ENCODE measurements around the gene DMRTB1. TPM values are rescaled to one million over a fixed set of nuclear protein-coding genes. Genes with fewer than 3 reads are reported as not detected.

Gene DMRTB1
- polyA plus RNA-seq, 1 donor, result not detected

- Histone ChIP-seq H3K9me3 (ENCODE audit: control insufficient read depth, low read depth, low read length) (peaks cover 3% of the 10 kb centered on the region), H3K4me3 (ENCODE audit: low read length) (no peak overlapping the region), H3K4me1 (ENCODE audit: control insufficient read depth, insufficient read depth, low read length) (no peaks in the 10 kb centered on the region), H3K27ac (ENCODE audit: low read length) (no peak overlapping the region), H3K27me3 (ENCODE audit: control insufficient read depth, insufficient read depth, low read length) (peaks cover 3% of the 10 kb centered on the region), H3K36me3 (ENCODE audit: control insufficient read depth, insufficient read depth, low read length) (no peaks in the 10 kb centered on the region)
- no peak for DNase-seq
- WGBS (ENCODE audit: insufficient coverage, low lambda C conversion rate), result no CpG with 5 or more reads among the region's 8 CpGs
Observed at GRCh38 chr1:53476579-53476978, 17.4 kb downstream of the DMRTB1 start.

- Histone ChIP-seq H3K9me3 (ENCODE audit: control insufficient read depth, low read depth, low read length) (peaks cover 3% of the 10 kb centered on the region), H3K27ac (ENCODE audit: low read length) (no peak overlapping the region), H3K27me3 (ENCODE audit: control insufficient read depth, insufficient read depth, low read length) (peaks cover 3% of the 10 kb centered on the region), H3K4me3 (ENCODE audit: low read length) (no peak overlapping the region), H3K36me3 (ENCODE audit: control insufficient read depth, insufficient read depth, low read length) (no peaks in the 10 kb centered on the region), H3K4me1 (ENCODE audit: control insufficient read depth, insufficient read depth, low read length) (no peaks in the 10 kb centered on the region)
- 72% methylated on average over 2 of the region's 12 CpGs for WGBS (ENCODE audit: insufficient coverage, low lambda C conversion rate)
- DNase-seq, result no peak
Observed at GRCh38 chr1:53477651-53478501, 18.7 kb downstream of the DMRTB1 start.

DNA sequence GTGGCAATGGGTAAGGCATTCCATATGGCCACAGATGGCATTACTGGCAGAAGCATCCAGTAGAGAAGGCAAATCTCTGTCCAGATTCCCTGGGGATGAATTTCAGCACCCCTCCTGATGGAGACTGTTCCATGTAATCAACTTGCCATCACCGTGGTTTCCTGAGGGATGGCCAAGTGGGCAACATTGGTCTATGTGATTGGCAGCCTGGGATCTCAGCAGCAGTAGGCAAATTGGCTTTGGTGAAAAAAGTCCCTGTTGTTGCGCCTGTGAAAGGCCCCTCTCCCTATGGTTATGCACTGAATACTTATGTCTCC is 19.3 kb downstream of the DMRTB1 start:
- no peaks in the 10 kb centered on the region for H3K4me1 ChIP-seq (ENCODE audit: control insufficient read depth, insufficient read depth, low read length)
- H3K4me3 ChIP-seq (ENCODE audit: low read length), result no peak overlapping the region
- WGBS (ENCODE audit: insufficient coverage, low lambda C conversion rate), result 80% methylated on average over 1 of the region's 2 CpGs
- DNase-seq, result no peak
- H3K36me3 ChIP-seq (ENCODE audit: control insufficient read depth, insufficient read depth, low read length), result no peaks in the 10 kb centered on the region
- peaks cover 3% of the 10 kb centered on the region for H3K9me3 ChIP-seq (ENCODE audit: control insufficient read depth, low read depth, low read length)
- peaks cover 3% of the 10 kb centered on the region for H3K27me3 ChIP-seq (ENCODE audit: control insufficient read depth, insufficient read depth, low read length)
- H3K27ac ChIP-seq (ENCODE audit: low read length), result no peak overlapping the region

DNA sequence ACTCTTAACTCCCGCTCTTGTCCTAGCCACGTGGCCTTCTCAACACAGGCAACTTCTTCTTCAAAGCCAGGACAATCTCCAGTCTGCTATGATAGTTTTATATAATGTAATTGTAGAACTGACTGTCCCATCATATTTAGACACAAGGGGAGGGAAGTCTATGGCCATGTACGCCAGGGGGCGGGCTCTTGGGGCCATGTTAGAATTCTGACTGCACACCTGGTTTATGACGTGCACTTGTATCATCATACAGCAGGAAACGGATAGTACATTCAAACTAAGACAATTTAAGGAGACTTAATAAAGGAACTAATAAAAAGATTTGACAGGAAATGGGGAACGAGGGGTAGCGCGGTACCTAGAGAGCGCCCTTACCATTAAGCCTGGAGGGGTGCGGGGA is 21.5 kb downstream of the DMRTB1 start:
- DNase-seq, result no peak
- 91% methylated on average over 4 of the region's 11 CpGs for WGBS (ENCODE audit: insufficient coverage, low lambda C conversion rate)
- Histone ChIP-seq H3K9me3 (ENCODE audit: control insufficient read depth, low read depth, low read length) (peaks cover 3% of the 10 kb centered on the region), H3K27me3 (ENCODE audit: control insufficient read depth, insufficient read depth, low read length) (peaks cover under 1% of the 10 kb centered on the region), H3K4me1 (ENCODE audit: control insufficient read depth, insufficient read depth, low read length) (peaks cover 2% of the 10 kb centered on the region), H3K4me3 (ENCODE audit: low read length) (no peak overlapping the region), H3K36me3 (ENCODE audit: control insufficient read depth, insufficient read depth, low read length) (no peaks in the 10 kb centered on the region), H3K27ac (ENCODE audit: low read length) (no peak overlapping the region)

GRCh38 chr1:53481456-53481855 is 22.3 kb downstream of the DMRTB1 start:
- Histone ChIP-seq H3K4me1 (ENCODE audit: control insufficient read depth, insufficient read depth, low read length) (peaks cover 3% of the 10 kb centered on the region), H3K9me3 (ENCODE audit: control insufficient read depth, low read depth, low read length) (peaks cover 3% of the 10 kb centered on the region), H3K27me3 (ENCODE audit: control insufficient read depth, insufficient read depth, low read length) (peaks cover 4% of the 10 kb centered on the region), H3K36me3 (ENCODE audit: control insufficient read depth, insufficient read depth, low read length) (no peaks in the 10 kb centered on the region), H3K4me3 (ENCODE audit: low read length) (no peak overlapping the region), H3K27ac (ENCODE audit: low read length) (no peak overlapping the region)
- DNase-seq, result no peak
- WGBS (ENCODE audit: insufficient coverage, low lambda C conversion rate), result no CpG with 5 or more reads among the region's 7 CpGs

DNA sequence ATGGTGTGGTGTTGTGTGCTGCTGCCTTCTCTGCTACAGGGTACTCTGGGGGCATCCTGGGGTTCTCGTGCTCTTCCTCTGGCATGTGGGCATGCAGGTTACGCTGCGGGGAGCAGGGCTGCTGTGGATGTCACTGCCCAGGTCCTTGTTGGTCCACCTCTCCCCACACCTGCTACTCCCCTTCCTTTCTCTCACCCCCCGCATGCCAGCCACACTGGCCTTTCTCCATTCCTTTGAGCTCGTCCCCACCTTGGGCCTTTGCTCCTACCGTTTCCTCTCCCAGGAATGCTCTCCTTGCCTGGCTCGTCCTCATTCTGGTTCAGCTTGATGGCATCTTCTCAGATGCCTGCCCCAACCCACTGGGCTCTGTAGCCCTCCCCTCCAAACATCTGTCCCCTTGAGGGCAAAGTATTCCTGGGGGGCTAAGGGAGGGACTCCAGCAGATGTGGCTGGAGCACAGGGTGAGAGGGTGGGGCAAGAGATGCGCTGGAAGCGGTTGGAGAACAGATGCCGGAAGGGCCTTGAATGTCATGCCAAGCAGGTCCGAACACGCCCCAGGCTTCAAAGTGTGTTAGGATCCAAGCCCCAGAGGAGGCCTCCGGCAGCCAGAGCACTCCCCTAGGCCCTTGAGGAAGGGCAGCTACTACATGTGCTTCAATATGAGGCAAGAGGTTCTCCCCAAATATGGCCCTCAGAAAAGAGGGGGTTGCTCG is 23.4 kb downstream of the DMRTB1 start:
- no peak overlapping the region for H3K27ac ChIP-seq (ENCODE audit: low read length)
- no CpG with 5 or more reads among the region's 14 CpGs for WGBS (ENCODE audit: insufficient coverage, low lambda C conversion rate)
- peaks cover 4% of the 10 kb centered on the region for H3K27me3 ChIP-seq (ENCODE audit: control insufficient read depth, insufficient read depth, low read length)
- H3K4me1 ChIP-seq (ENCODE audit: control insufficient read depth, insufficient read depth, low read length), result peaks cover 3% of the 10 kb centered on the region
- H3K36me3 ChIP-seq (ENCODE audit: control insufficient read depth, insufficient read depth, low read length), result no peaks in the 10 kb centered on the region
- no peak for DNase-seq
- H3K4me3 ChIP-seq (ENCODE audit: low read length), result no peak overlapping the region
- peaks cover 3% of the 10 kb centered on the region for H3K9me3 ChIP-seq (ENCODE audit: control insufficient read depth, low read depth, low read length)

DNA sequence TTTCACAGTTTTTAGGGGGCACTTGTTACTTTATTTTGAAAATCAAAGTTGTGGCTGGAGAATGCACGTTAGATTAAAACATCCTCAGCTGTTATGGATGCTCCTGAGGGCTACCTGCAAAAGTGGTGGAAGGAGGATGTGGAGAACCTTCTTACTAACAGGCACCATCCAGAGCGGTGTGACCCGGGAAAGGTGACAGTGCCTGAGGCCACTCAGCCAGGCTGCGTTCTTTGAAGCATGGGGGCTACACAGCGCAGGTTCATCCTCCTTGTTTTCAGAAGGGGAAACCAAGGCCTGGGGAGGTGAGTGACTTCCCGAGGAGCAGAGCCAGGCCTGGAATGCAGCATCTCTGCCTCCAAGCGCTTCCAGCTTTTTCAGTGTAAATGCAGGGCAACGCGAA is 24.0 kb downstream of the DMRTB1 start:
- Histone ChIP-seq H3K4me3 (ENCODE audit: low read length) (no peak overlapping the region), H3K9me3 (ENCODE audit: control insufficient read depth, low read depth, low read length) (peaks cover 3% of the 10 kb centered on the region), H3K4me1 (ENCODE audit: control insufficient read depth, insufficient read depth, low read length) (peaks cover 3% of the 10 kb centered on the region), H3K36me3 (ENCODE audit: control insufficient read depth, insufficient read depth, low read length) (no peaks in the 10 kb centered on the region), H3K27me3 (ENCODE audit: control insufficient read depth, insufficient read depth, low read length) (peaks cover 4% of the 10 kb centered on the region), H3K27ac (ENCODE audit: low read length) (no peak overlapping the region)
- WGBS (ENCODE audit: insufficient coverage, low lambda C conversion rate), result no CpG with 5 or more reads among the region's 9 CpGs
- DNase-seq, result no peak

GRCh38 chr1:53483656-53484055 is 24.5 kb downstream of the DMRTB1 start:
- no peak overlapping the region for H3K4me3 ChIP-seq (ENCODE audit: low read length)
- H3K9me3 ChIP-seq (ENCODE audit: control insufficient read depth, low read depth, low read length), result peaks cover 3% of the 10 kb centered on the region
- no peak for DNase-seq
- peaks cover 3% of the 10 kb centered on the region for H3K4me1 ChIP-seq (ENCODE audit: control insufficient read depth, insufficient read depth, low read length)
- no CpG with 5 or more reads among the region's 4 CpGs for WGBS (ENCODE audit: insufficient coverage, low lambda C conversion rate)
- H3K27me3 ChIP-seq (ENCODE audit: control insufficient read depth, insufficient read depth, low read length), result peaks cover 4% of the 10 kb centered on the region
- H3K27ac ChIP-seq (ENCODE audit: low read length), result no peak overlapping the region
- no peaks in the 10 kb centered on the region for H3K36me3 ChIP-seq (ENCODE audit: control insufficient read depth, insufficient read depth, low read length)

DNA sequence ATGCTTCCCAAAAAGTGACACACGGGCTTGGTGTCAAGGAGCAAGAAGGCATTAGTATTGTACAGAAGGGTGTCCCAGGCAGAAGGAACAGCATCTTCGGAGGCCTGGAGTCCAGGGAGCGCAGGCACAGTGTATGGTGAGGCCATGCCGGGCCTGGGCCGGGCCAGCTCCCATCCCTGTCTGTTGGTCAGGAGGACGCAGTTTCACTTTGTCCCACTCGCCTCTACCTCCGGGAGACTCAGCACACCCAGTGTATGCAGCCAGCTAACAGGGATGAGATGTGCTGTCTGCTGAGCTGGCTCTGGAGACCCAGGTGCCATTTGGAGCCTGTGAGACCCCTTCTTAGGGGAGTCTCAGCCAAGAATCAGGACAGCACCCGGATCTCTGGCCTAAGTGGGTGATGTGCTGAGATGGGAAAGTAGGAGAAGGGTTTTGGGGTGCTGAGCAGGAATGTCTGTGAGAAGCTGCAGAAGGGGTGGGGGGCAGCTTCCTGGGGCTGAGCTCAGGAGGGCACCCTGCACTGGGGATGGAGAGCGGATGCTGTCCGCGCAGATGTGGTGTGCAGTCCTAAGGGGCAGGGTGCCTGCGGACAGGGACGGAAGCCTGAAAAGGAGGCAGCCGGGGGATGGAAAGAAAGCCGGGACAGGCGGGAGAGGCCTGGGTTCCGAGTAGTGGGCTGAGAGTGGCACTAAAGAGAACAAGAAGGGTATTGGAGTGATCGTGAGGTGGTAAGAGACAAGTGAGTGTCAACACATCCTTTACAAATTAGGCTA is 25.7 kb downstream of the DMRTB1 start:
- H3K4me3 ChIP-seq (ENCODE audit: low read length), result no peak overlapping the region
- H3K27ac ChIP-seq (ENCODE audit: low read length), result no peak overlapping the region
- peaks cover 8% of the 10 kb centered on the region for H3K27me3 ChIP-seq (ENCODE audit: control insufficient read depth, insufficient read depth, low read length)
- 80% methylated on average over 4 of the region's 19 CpGs for WGBS (ENCODE audit: insufficient coverage, low lambda C conversion rate)
- H3K36me3 ChIP-seq (ENCODE audit: control insufficient read depth, insufficient read depth, low read length), result no peaks in the 10 kb centered on the region
- no peak for DNase-seq
- H3K9me3 ChIP-seq (ENCODE audit: control insufficient read depth, low read depth, low read length), result no peaks in the 10 kb centered on the region
- peaks cover 3% of the 10 kb centered on the region for H3K4me1 ChIP-seq (ENCODE audit: control insufficient read depth, insufficient read depth, low read length)

Data from large intestine (tissue), 3 donors.